ENCODE results near the gene ZNF423.

DNA sequence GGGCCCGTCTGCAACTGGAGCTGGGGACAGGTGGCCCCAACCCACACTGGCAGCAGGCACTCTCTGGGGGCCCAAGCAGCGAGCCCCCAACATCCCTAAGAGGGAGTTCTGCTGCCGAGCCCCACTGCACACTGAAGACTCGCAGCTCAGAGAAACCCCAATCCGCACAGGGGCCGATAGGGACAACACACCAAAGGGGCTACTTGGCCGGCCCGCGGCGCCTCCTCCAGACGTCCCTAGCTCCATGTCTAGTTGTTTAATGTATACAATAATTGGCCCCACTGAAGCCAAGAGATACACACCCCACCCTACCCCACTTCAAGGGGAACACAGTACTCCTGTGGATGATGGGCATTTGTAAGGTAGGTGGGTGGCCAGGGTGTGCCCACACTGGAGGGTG, 62.7 kb downstream of the ZNF423 start:
- TF ChIP-seq GATA2 (IDR thresholded peaks at IDR 0.05; ENCODE audit: low read depth, low read length) (no peak), GATA3 (IDR thresholded peaks at IDR 0.05; ENCODE audit: low read depth, low read length) (no peak)

All from SH-SY5Y (cell line).